ENCODE results near the gene ALLC. TPM values are rescaled to one million over a fixed set of nuclear protein-coding genes. Genes with fewer than 3 reads are reported as not detected.

Gene ALLC
- total and polyA plus RNA-seq, 4 donors = 0.09 to 1.4 (median 0.74) TPM

GRCh38 chr2:3701071-3701470, 43.1 kb downstream of the ALLC start (continued):
- TF ChIP-seq ATF3 (IDR thresholded peaks at IDR 0.05) (no peak), YY1 (IDR thresholded peaks at IDR 0.05) (no peak), CTCF (IDR thresholded peaks at IDR 0.05; ENCODE audit: low read depth, low read length, missing input control) (no peak)

GRCh38 chr2:3703236-3703756, 45.3 kb downstream of the ALLC start, which contains the start of gene DCDC2C:
DCDC2C (plus strand) TSS chr2:3703575; CDS start chr2:3703752, 177 bp downstream.
- peaks cover 0 to 6% (median 1%) of the 10 kb centered on the region in 4 donors for H3K4me1 ChIP-seq (ENCODE audit: control insufficient read depth in 4 of 4, insufficient read depth in 4 of 4, low read length in 3 of 4)
- H3K4me3 ChIP-seq (ENCODE audit: low read depth in 1 of 3, low read length in 3 of 3) = no peak within 1 kb of the TSS
- H3K9me3 ChIP-seq (ENCODE audit: control insufficient read depth in 4 of 4, low read length in 3 of 4) = no peaks in the 10 kb centered on the region
- TF ChIP-seq SP1 (IDR thresholded peaks at IDR 0.05) (no peak), YY1 (IDR thresholded peaks at IDR 0.05) (no peak), RXRA (IDR thresholded peaks at IDR 0.05) (no peak), TAF1 (conservative IDR thresholded peaks at IDR 0.05) (no peak)
- 22% methylated on average over 60 of the region's 60 CpGs for WGBS
- no peak for DNase-seq (ENCODE audit: low spot score)
- H3K27ac ChIP-seq (ENCODE audit: low read depth in 1 of 2, low read length in 2 of 2) = no peak within 1 kb of the TSS
- H3K36me3 ChIP-seq (ENCODE audit: control insufficient read depth in 4 of 4, insufficient read depth in 3 of 4, low read depth in 1 of 4, low read length in 3 of 4) = peaks cover 0 to 2% (median 0%) of the 10 kb centered on the region in 4 donors
- peaks cover 0 to 6% (median 2%) of the 10 kb centered on the region in 4 donors for H3K27me3 ChIP-seq (ENCODE audit: control insufficient read depth in 4 of 4, insufficient read depth in 4 of 4, low read length in 3 of 4)
- no peak within 1 kb of the TSS for H3K9ac ChIP-seq (ENCODE audit: low read depth in 1 of 2, low read length in 2 of 2)

GRCh38 chr2:3703757-3704355, 45.9 kb downstream of the ALLC start:
- Histone ChIP-seq H3K36me3 (ENCODE audit: control insufficient read depth in 4 of 4, insufficient read depth in 3 of 4, low read depth in 1 of 4, low read length in 3 of 4) (peaks cover 0 to 2% (median 0%) of the 10 kb centered on the region in 4 donors), H3K9me3 (ENCODE audit: control insufficient read depth in 4 of 4, low read length in 3 of 4) (no peaks in the 10 kb centered on the region), H3K4me1 (ENCODE audit: control insufficient read depth in 4 of 4, insufficient read depth in 4 of 4, low read length in 3 of 4) (peaks cover 0 to 6% (median 1%) of the 10 kb centered on the region in 4 donors), H3K27me3 (ENCODE audit: control insufficient read depth in 4 of 4, insufficient read depth in 4 of 4, low read length in 3 of 4) (peaks cover 0 to 6% (median 2%) of the 10 kb centered on the region in 4 donors), H3K4me3 (ENCODE audit: low read depth in 1 of 3, low read length in 3 of 3) (no peak overlapping the region), H3K27ac (ENCODE audit: low read depth in 1 of 2, low read length in 2 of 2) (no peak overlapping the region), H3K9ac (ENCODE audit: low read depth in 1 of 2, low read length in 2 of 2) (no peak overlapping the region)
- TF ChIP-seq YY1 (IDR thresholded peaks at IDR 0.05) = no peak
- TF ChIP-seq SP1 (IDR thresholded peaks at IDR 0.05) = no peak
- 36% methylated on average over 73 of the region's 73 CpGs for WGBS
- DNase-seq (ENCODE audit: low spot score) = no peak

GRCh38 chr2:3704692-3705091, 46.7 kb downstream of the ALLC start:
- Histone ChIP-seq H3K4me1 (ENCODE audit: control insufficient read depth in 4 of 4, insufficient read depth in 4 of 4, low read length in 3 of 4) (peaks cover 0 to 6% (median 1%) of the 10 kb centered on the region in 4 donors), H3K36me3 (ENCODE audit: control insufficient read depth in 4 of 4, insufficient read depth in 3 of 4, low read depth in 1 of 4, low read length in 3 of 4) (peaks cover 0 to 2% (median 0%) of the 10 kb centered on the region in 4 donors), H3K9me3 (ENCODE audit: control insufficient read depth in 4 of 4, low read length in 3 of 4) (no peaks in the 10 kb centered on the region), H3K4me3 (ENCODE audit: low read depth in 1 of 3, low read length in 3 of 3) (no peak overlapping the region), H3K9ac (ENCODE audit: low read depth in 1 of 2, low read length in 2 of 2) (no peak overlapping the region), H3K27me3 (ENCODE audit: control insufficient read depth in 4 of 4, insufficient read depth in 4 of 4, low read length in 3 of 4) (peaks cover 0 to 6% (median 2%) of the 10 kb centered on the region in 4 donors), H3K27ac (ENCODE audit: low read depth in 1 of 2, low read length in 2 of 2) (no peak overlapping the region)
- DNase-seq (ENCODE audit: low spot score) = no peak
- 49% methylated on average over 4 of the region's 6 CpGs for WGBS
- TF ChIP-seq NR2F2 (IDR thresholded peaks at IDR 0.05) (no peak), RXRA (IDR thresholded peaks at IDR 0.05) (no peak), FOXA2 (IDR thresholded peaks at IDR 0.05) (no peak), MAX (IDR thresholded peaks at IDR 0.05) (no peak), HNF4G (IDR thresholded peaks at IDR 0.05) (no peak), SP1 (IDR thresholded peaks at IDR 0.05) (no peak), GABPA (IDR thresholded peaks at IDR 0.05 in 1 of 2, conservative IDR thresholded peaks at IDR 0.05 in 1 of 2) (no peak), CTCF (IDR thresholded peaks at IDR 0.05; ENCODE audit: low read depth, low read length, missing input control) (no peak), TAF1 (conservative IDR thresholded peaks at IDR 0.05) (no peak), ATF3 (IDR thresholded peaks at IDR 0.05) (no peak), YY1 (IDR thresholded peaks at IDR 0.05) (no peak), RAD21 (IDR thresholded peaks at IDR 0.05) (no peak), ZBTB33 (IDR thresholded peaks at IDR 0.05) (no peak), EGR1 (IDR thresholded peaks at IDR 0.05; ENCODE audit: low read depth in 2 of 2) (no peak)

All from liver (tissue), 9 donors.